ENCODE results near the gene COL12A1. TPM values are rescaled to one million over a fixed set of nuclear protein-coding genes. Genes with fewer than 3 reads are reported as not detected.

The COL12A1 gene
- total RNA-seq, 4 donors from 2014 or later: 15.6 to 131 (median 34.3) TPM

DNA sequence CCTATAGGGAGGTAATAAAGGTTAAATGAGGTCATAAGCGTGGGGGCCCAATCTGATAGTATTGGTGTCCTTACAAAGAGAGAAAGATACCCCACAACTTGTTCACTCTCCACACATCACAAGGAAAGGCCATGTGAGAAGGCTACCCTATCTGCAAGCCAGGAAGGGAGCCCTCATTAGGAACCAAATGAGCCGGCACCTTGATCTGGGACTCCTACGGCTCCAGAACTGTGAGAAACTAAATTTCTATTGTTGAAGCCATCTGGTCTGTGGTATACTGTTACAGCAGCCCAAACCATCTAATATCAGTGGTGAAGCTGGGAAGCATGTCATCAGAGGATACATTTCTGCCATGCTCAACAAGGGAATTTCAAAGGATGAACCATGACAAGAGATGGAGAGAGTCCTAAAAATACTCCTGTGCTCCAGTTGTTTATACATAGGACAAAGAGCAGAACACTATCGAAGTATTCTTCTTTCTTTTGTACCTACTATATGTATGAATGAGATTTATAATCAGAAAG, 27.3 kb upstream of the COL12A1 start:
- Histone ChIP-seq H3K9me3 (no peaks in the 10 kb centered on the region), H3K27ac (no peak overlapping the region), H3K27me3 (no peaks in the 10 kb centered on the region), H3K4me3 (no peak overlapping the region), H3K4me1 (peaks cover 0 to 5% (median 0%) of the 10 kb centered on the region in 3 donors), H3K36me3 (peaks cover 0 to 24% (median 4%) of the 10 kb centered on the region in 3 donors)
- 92 to 95% methylated on average over 4 of the region's 4 CpGs for WGBS, 2 donors
- intact Hi-C loops (cut with DNase I): no loop called here
- no peak for DNase-seq
- TF ChIP-seq, protein P1, sequence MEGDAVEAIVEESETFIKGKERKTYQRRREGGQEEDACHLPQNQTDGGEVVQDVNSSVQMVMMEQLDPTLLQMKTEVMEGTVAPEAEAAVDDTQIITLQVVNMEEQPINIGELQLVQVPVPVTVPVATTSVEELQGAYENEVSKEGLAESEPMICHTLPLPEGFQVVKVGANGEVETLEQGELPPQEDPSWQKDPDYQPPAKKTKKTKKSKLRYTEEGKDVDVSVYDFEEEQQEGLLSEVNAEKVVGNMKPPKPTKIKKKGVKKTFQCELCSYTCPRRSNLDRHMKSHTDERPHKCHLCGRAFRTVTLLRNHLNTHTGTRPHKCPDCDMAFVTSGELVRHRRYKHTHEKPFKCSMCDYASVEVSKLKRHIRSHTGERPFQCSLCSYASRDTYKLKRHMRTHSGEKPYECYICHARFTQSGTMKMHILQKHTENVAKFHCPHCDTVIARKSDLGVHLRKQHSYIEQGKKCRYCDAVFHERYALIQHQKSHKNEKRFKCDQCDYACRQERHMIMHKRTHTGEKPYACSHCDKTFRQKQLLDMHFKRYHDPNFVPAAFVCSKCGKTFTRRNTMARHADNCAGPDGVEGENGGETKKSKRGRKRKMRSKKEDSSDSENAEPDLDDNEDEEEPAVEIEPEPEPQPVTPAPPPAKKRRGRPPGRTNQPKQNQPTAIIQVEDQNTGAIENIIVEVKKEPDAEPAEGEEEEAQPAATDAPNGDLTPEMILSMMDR (IDR thresholded peaks at IDR 0.05): no peak
- TF ChIP-seq POLR2A (IDR thresholded peaks at IDR 0.05): no peak

DNA sequence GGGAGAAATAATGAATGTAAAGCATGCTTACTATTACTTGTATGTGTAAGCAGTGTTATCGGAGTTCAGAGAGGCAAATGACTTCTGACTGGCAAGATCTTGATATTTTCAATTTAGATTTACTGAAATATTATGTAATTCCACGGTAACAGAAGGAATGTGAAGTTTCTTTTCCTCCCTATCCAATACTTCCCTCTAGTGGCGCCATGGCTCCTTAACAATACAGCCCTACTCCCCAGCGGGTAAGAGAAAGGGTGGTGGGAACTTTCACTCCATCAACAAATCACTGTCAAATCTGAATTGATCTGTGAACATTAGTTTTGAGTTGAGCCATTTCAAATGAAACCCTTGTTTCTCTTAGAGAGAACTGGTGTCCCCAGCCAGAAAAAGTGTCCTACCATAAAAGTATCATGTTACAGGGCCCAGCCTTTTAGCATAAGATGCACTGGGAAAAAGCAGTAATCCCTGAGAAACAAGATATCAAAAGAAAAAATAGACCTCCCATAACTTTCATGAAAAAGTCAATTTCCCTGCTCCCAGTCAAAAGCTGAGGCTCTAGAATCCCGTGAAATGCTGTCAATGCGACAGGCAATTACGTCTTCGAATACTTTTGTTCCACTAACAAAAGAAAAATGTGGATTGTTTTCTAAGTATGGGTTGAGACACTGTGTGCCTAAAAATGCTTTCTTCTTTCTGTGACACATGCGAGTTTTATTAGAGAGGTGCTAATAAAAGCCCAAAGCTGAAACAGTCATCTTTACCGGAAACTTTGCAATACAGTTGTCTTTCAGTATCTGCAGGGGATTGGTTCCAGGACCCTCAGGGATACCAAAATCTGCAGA, 24.9 kb upstream of the COL12A1 start:
- TF ChIP-seq, protein P1 (IDR thresholded peaks at IDR 0.05): peak; percentile 29 to 61 (median 51)
- no peak for TF ChIP-seq POLR2A (IDR thresholded peaks at IDR 0.05)
- WGBS, 2 donors: 57 to 58% methylated on average over 10 of the region's 10 CpGs
- DNase-seq: no peak
- H3K27me3 ChIP-seq: no peaks in the 10 kb centered on the region
- H3K27ac ChIP-seq: no peak overlapping the region
- peaks cover 0 to 5% (median 0%) of the 10 kb centered on the region in 3 donors for H3K4me1 ChIP-seq
- no peak overlapping the region for H3K4me3 ChIP-seq
- H3K9me3 ChIP-seq: no peaks in the 10 kb centered on the region
- intact Hi-C loops (cut with DNase I): no loop called here
- H3K36me3 ChIP-seq: peaks cover 0 to under 1% (median 0%) of the 10 kb centered on the region in 3 donors

DNA sequence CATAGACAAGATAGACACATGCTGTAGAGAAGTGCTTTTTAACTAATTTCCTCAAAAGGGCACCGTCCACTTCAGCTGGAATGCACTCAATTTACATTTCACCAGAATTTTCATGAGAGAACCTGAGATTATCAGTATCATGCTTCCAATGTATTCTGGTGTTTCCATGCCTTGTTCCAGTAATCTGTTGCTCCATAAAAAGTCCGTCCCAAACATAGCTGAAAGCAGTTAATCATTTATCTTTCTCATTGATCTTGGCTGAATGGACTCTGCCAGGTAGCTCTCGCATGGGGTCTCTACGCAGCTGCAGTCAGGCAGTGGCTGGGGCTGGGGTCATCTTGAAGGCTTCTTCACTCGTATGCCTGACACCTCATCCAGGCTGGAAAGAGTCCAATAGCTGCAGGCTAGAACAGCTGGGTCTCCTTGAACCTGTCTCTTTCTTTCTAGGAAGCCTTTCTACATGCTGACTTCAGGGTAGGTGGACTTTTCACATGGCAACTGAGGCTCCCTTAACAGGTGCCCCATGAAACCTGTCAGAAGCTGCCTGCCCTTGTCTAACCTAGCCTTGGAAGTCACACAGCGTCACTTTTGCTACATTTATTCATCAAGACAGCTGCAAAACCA, 18.6 kb upstream of the COL12A1 start:
- H3K9me3 ChIP-seq: no peaks in the 10 kb centered on the region
- TF ChIP-seq, protein P1 (IDR thresholded peaks at IDR 0.05): no peak
- TF ChIP-seq POLR2A (IDR thresholded peaks at IDR 0.05): no peak
- no peak overlapping the region for H3K27ac ChIP-seq
- no peak overlapping the region for H3K4me3 ChIP-seq
- H3K36me3 ChIP-seq: no peaks in the 10 kb centered on the region
- peaks cover 0 to 4% (median 0%) of the 10 kb centered on the region in 4 donors for H3K27me3 ChIP-seq
- 77 to 80% methylated on average over 6 of the region's 6 CpGs for WGBS, 2 donors
- peaks cover 0 to 16% (median 0%) of the 10 kb centered on the region in 3 donors for H3K4me1 ChIP-seq
- DNase-seq: no peak
- intact Hi-C loops (cut with DNase I): no loop called here

DNA sequence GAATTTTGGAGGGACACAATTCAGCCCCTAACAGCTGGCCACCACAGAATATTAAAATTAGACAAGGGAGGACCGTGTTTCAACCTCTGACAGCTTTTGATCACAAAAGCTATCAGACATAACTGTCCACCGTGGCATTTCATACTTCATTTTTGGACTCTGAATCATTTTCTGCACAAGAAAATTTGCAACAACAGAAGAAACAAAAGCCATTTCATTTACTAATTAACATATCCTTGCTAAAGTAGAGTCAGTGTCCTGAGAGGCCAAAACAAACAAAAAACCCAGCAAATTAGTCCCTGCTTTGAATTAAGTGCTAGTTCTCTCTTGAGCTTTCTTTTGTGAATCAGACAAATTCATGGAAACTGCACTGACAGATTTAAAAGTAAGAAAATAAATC, 17.6 kb upstream of the COL12A1 start:
- Histone ChIP-seq H3K36me3 (no peaks in the 10 kb centered on the region), H3K4me3 (no peak overlapping the region), H3K27ac (no peak overlapping the region), H3K27me3 (peaks cover 0 to 4% (median 0%) of the 10 kb centered on the region in 4 donors), H3K4me1 (peaks cover 0 to 16% (median 0%) of the 10 kb centered on the region in 3 donors), H3K9me3 (no peaks in the 10 kb centered on the region)
- intact Hi-C loops (cut with DNase I): no loop called here
- no peak for DNase-seq
- 46 to 60% methylated on average over 2 of the region's 2 CpGs for WGBS, 2 donors
- no peak for TF ChIP-seq POLR2A (IDR thresholded peaks at IDR 0.05)
- TF ChIP-seq, protein P1 (IDR thresholded peaks at IDR 0.05): no peak

DNA sequence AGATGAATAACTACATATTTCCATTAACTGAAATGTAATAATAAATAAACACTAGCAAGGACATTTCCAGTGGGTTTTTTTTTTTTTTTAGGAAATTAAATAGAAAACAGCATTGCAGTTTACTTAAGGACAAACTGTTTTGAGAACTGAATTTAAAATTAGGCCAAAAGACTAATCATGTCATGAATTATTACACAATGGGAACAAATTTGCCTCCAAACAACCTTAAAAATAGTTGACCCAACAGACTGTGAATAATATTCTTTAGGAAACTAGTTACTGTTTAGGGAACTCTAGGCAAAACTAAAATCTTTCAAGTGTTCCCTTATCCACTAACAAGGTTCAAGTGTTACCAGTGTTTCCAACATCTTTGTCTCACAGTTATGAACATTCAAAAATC, 16.4 kb upstream of the COL12A1 start:
- TF ChIP-seq, protein P1 (IDR thresholded peaks at IDR 0.05): no peak
- no peak for TF ChIP-seq POLR2A (IDR thresholded peaks at IDR 0.05)
- intact Hi-C loops (cut with DNase I): no loop called here
- Histone ChIP-seq H3K27me3 (peaks cover 0 to 4% (median 0%) of the 10 kb centered on the region in 4 donors), H3K9me3 (no peaks in the 10 kb centered on the region), H3K27ac (no peak overlapping the region), H3K36me3 (no peaks in the 10 kb centered on the region), H3K4me3 (no peak overlapping the region), H3K4me1 (peaks cover 0 to 16% (median 0%) of the 10 kb centered on the region in 3 donors)
- no peak for DNase-seq
